Liver (tissue), 2 donors: ENCODE measurements around the gene MYO16.

ENCODE experiments used
- CTCF ChIP-seq: fragments of 150-350 bp; IDR thresholded peaks from 2 replicates; pipeline ENCODE4 v1.5.1; 2017; ENCODE audit warnings: improper control_type of control experiment, low read depth, low read length; ENCODE audit not compliant: missing input control
- FOXA1 ChIP-seq: IDR thresholded peaks from 2 replicates; pipeline ENCODE4 v1.6.1; 2016; ENCODE audit warnings: antibody characterized with exemption
- donor health status: healthy.

- TF ChIP-seq CTCF (no peak), FOXA1 (no peak)
These were observed 268.5 kb downstream of the MYO16 start for GRCh38 chr13:108897955-108898354.
